ENCODE measurements around the gene MPPED2. TPM values are rescaled to one million over a fixed set of nuclear protein-coding genes. Genes with fewer than 3 reads are reported as not detected.

Gene MPPED2
- total and polyA plus RNA-seq, 2 donors (not counting 3 experiments of a cell fraction or from before 2014, with no cell fraction given) = not detected

GRCh38 chr11:30513087-30513486 lies 73.1 kb downstream of the MPPED2 start:
- ChIA-PET CTCF (no interaction called here), POLR2A (no interaction called here)
- no peak for FAIRE-seq
- H3K4me3 ChIP-seq (replicated peaks in 1 of 3; ENCODE audit: insufficient read depth in 1 of 3, low read depth in 1 of 3, low read length in 3 of 3) = no peak overlapping the region
- H3K4me1 ChIP-seq (ENCODE audit: control insufficient read depth, extremely low read depth, insufficient read depth, low read length) = no peaks in the 10 kb centered on the region
- H3K4me2 ChIP-seq (ENCODE audit: insufficient read depth, low read length) = no peak overlapping the region
- H3K36me3 ChIP-seq (ENCODE audit: control insufficient read depth in 2 of 2, extremely low read depth in 1 of 2, insufficient read depth in 2 of 2, low read length in 2 of 2) = no peaks in the 10 kb centered on the region
- dilution Hi-C loops (cut with MboI; ENCODE audit: extremely low pct_ligation_motif_present, low sequenced_read_pairs) = no loop called here
- intact Hi-C loops (cut with micrococcal nuclease) = no loop called here
- no TSS peak for BruUV-seq (replicated peaks)
- H3K9me1 ChIP-seq (replicated peaks; ENCODE audit: control insufficient read depth, extremely low read depth, insufficient read depth, low read length) = no peaks in the 10 kb centered on the region
- H3K9ac ChIP-seq (replicated peaks; ENCODE audit: extremely low read depth, insufficient read depth, low read length) = no peak overlapping the region
- no peak for DNase-seq (ENCODE audit: low read depth, low spot score)
- H3K27me3 ChIP-seq (ENCODE audit: control insufficient read depth in 2 of 2, insufficient read depth in 2 of 2, low read length in 2 of 2) = no peaks in the 10 kb centered on the region
- H3K9me3 ChIP-seq (replicated peaks; ENCODE audit: control insufficient read depth, insufficient read depth, low read length) = no peaks in the 10 kb centered on the region
- TF ChIP-seq GATA2 (IDR thresholded peaks at IDR 0.05; ENCODE audit: insufficient read depth, insufficient read length, low read depth, low read length) (no peak), FOS (IDR thresholded peaks at IDR 0.05; ENCODE audit: borderline replicate concordance, insufficient read depth, low read length) (no peak), CTCF (IDR thresholded peaks at IDR 0.05; ENCODE audit: extremely low read depth in 1 of 2, insufficient read depth in 1 of 2, low read depth in 1 of 2, low read length in 2 of 2) (no peak), MYC (IDR thresholded peaks at IDR 0.05; ENCODE audit: low read depth, low read length) (no peak), POLR2A (IDR thresholded peaks at IDR 0.05; ENCODE audit: low read depth, low read length) (no peak), POLR2AphosphoS5 (IDR thresholded peaks at IDR 0.05; ENCODE audit: insufficient read depth, low read depth, low read length) (no peak), EZH2 (IDR thresholded peaks at IDR 0.05; ENCODE audit: borderline replicate concordance, low read depth, low read length, severe bottlenecking) (no peak)
- H2AFZ ChIP-seq (ENCODE audit: low read depth, low read length) = no peak overlapping the region
- H3K79me2 ChIP-seq (ENCODE audit: control insufficient read depth, insufficient read depth, low read length) = no peaks in the 10 kb centered on the region
- H4K20me1 ChIP-seq (replicated peaks; ENCODE audit: control insufficient read depth, extremely low read depth, insufficient read depth, low read length) = no peaks in the 10 kb centered on the region
- H3K27ac ChIP-seq (ENCODE audit: insufficient read depth, low read depth, low read length) = no peak overlapping the region

GRCh38 chr11:30511408-30511807 lies 74.7 kb downstream of the MPPED2 start:
- no peak for TF ChIP-seq MAX (IDR thresholded peaks at IDR 0.05; ENCODE audit: insufficient read depth, insufficient read length)
- TF ChIP-seq MYC (IDR thresholded peaks at IDR 0.05; ENCODE audit: low read depth, low read length) = no peak
- no peak for TF ChIP-seq EZH2 (IDR thresholded peaks at IDR 0.05; ENCODE audit: borderline replicate concordance, low read depth, low read length, severe bottlenecking)
- TF ChIP-seq FOS (IDR thresholded peaks at IDR 0.05; ENCODE audit: borderline replicate concordance, insufficient read depth, low read length) = no peak
- Histone ChIP-seq H3K9me1 (replicated peaks; ENCODE audit: control insufficient read depth, extremely low read depth, insufficient read depth, low read length) (no peaks in the 10 kb centered on the region), H3K36me3 (ENCODE audit: control insufficient read depth in 2 of 2, extremely low read depth in 1 of 2, insufficient read depth in 2 of 2, low read length in 2 of 2) (no peaks in the 10 kb centered on the region), H3K4me2 (ENCODE audit: insufficient read depth, low read length) (no peak overlapping the region), H2AFZ (ENCODE audit: low read depth, low read length) (no peak overlapping the region), H3K4me1 (ENCODE audit: control insufficient read depth, extremely low read depth, insufficient read depth, low read length) (no peaks in the 10 kb centered on the region), H3K9ac (replicated peaks; ENCODE audit: extremely low read depth, insufficient read depth, low read length) (no peak overlapping the region), H3K27ac (ENCODE audit: insufficient read depth, low read depth, low read length) (no peak overlapping the region), H3K79me2 (ENCODE audit: control insufficient read depth, insufficient read depth, low read length) (no peaks in the 10 kb centered on the region), H3K27me3 (ENCODE audit: control insufficient read depth in 2 of 2, insufficient read depth in 2 of 2, low read length in 2 of 2) (no peaks in the 10 kb centered on the region), H3K9me3 (replicated peaks; ENCODE audit: control insufficient read depth, insufficient read depth, low read length) (no peaks in the 10 kb centered on the region), H4K20me1 (replicated peaks; ENCODE audit: control insufficient read depth, extremely low read depth, insufficient read depth, low read length) (no peaks in the 10 kb centered on the region), H3K4me3 (replicated peaks in 1 of 3; ENCODE audit: insufficient read depth in 1 of 3, low read depth in 1 of 3, low read length in 3 of 3) (no peak overlapping the region)
- intact Hi-C loops (cut with micrococcal nuclease) = no loop called here
- FAIRE-seq (no peak), DNase-seq (ENCODE audit: low read depth, low spot score) (no peak)
- no TSS peak for BruUV-seq (replicated peaks)
- CTCF ChIA-PET = no interaction called here
- dilution Hi-C loops (cut with MboI; ENCODE audit: extremely low pct_ligation_motif_present, low sequenced_read_pairs) = no loop called here
- POLR2A ChIA-PET = no interaction called here
